ENCODE results near the gene MAP1B.

- no peak for TF ChIP-seq CTCF (IDR thresholded peaks at IDR 0.05; ENCODE audit: borderline replicate concordance, extremely low read depth, low read length, poor library complexity, severe bottlenecking)
- no peak for TF ChIP-seq EZH2 (IDR thresholded peaks at IDR 0.05; ENCODE audit: borderline replicate concordance, low read depth, low read length, severe bottlenecking)
Observed at GRCh38 chr5:72234868-72235267, 127.6 kb downstream of the MAP1B start.
